OCI-LY7 (cell line): ENCODE data around the gene TRIP10. TPM values are rescaled to one million over a fixed set of nuclear protein-coding genes. Genes with fewer than 3 reads are reported as not detected.
A peak's percentile ranks its signal among the peaks of the same experiment; 100 is the strongest.
"Not testable (repeated sequence)": the region's sequence is repeated elsewhere in the genome, so short reads cannot be mapped to it uniquely, and the experiment has no call there.

ENCODE experiments used
- BruUV-seq: library from RNA; stranded (reverse); fragments of 400-500 nt; replicated peaks from 2 replicates; lab custom pipeline; 2021; lab: Mats Ljungman, UMichigan
- CTCF ChIA-PET: fragments of 300-600 bp; sonication (Branson Sonifier 250); formaldehyde crosslinking; loops from one replicate; lab custom pipeline; 2022; ENCODE audit warnings: antibody characterized with exemption; ENCODE audit not compliant: unreplicated experiment; lab: Charles Lee
- POLR2A ChIA-PET: fragments of 300-600 bp; sonication (Branson Sonifier 250); formaldehyde crosslinking; loops from one replicate; lab custom pipeline; 2022; ENCODE audit warnings: antibody characterized with exemption; lab: Charles Lee
- DNase-seq: peaks from one replicate; pipeline ENCODE4 v3.0.0-alpha.2; 2015; ENCODE audit warnings: low spot score
- H2AFZ ChIP-seq: fragments of 200-600 bp; sonication (generic), shearing (Covaris generic); 2 replicates; pipeline ENCODE4 v1.6.1; 2014; ENCODE audit warnings: mild to moderate bottlenecking, antibody characterized with exemption, low read length, moderate library complexity
- H3K27ac ChIP-seq: fragments of 200-600 bp; sonication (generic); 2 replicates; pipeline ENCODE4 v1.5.1; 2014; ENCODE audit warnings: mixed run types, low read depth, mild to moderate bottlenecking, moderate library complexity, low read length, inconsistent platforms; ENCODE audit not compliant: poor library complexity, severe bottlenecking
- H3K36me3 ChIP-seq: fragments of 200-600 bp; sonication (generic); 2 replicates; pipeline ENCODE4 v1.6.1; 2014; ENCODE audit warnings: mild to moderate bottlenecking, antibody characterized with exemption, low read length, moderate library complexity, mixed read lengths; ENCODE audit not compliant: insufficient read depth
- H3K4me1 ChIP-seq: fragments of 200-600 bp; sonication (generic); 2 replicates; pipeline ENCODE4 v1.5.1; 2014; ENCODE audit warnings: mild to moderate bottlenecking, low read length; ENCODE audit not compliant: insufficient read depth, poor library complexity, severe bottlenecking
- H3K4me2 ChIP-seq: fragments of 200-600 bp; sonication (generic); 2 replicates; pipeline ENCODE4 v1.6.1; 2014; ENCODE audit warnings: mild to moderate bottlenecking, low read length
- H3K4me3 ChIP-seq: fragments of 200-600 bp; sonication (generic); 2 replicates; pipeline ENCODE4 v1.5.1; 2014; ENCODE audit warnings: mild to moderate bottlenecking, low read depth, low read length; ENCODE audit not compliant: poor library complexity, severe bottlenecking
- H3K79me2 ChIP-seq: fragments of 200-600 bp; sonication (generic); 2 replicates; pipeline ENCODE4 v1.6.1; 2016; ENCODE audit warnings: low read depth, mild to moderate bottlenecking, low read length, moderate library complexity, mixed read lengths; ENCODE audit not compliant: insufficient read depth
- H3K9me2 ChIP-seq: fragments of 200-600 bp; sonication (generic); 2 replicates; pipeline ENCODE4 v1.6.1; 2016; ENCODE audit warnings: mild to moderate bottlenecking, low read length, mixed read lengths; ENCODE audit not compliant: insufficient read depth
- H3K9me3 ChIP-seq: fragments of 200-600 bp; sonication (generic); 2 replicates; pipeline ENCODE4 v1.6.1; 2014; ENCODE audit warnings: mild to moderate bottlenecking, mixed run types, low read length, mixed read lengths
- H4K20me1 ChIP-seq: fragments of 200-600 bp; sonication (generic); 2 replicates; pipeline ENCODE4 v1.6.1; 2014; ENCODE audit warnings: mild to moderate bottlenecking, antibody characterized with exemption, low read length, moderate library complexity, mixed read lengths; ENCODE audit not compliant: insufficient read depth
- EZH2phosphoT487 ChIP-seq: fragments of 200-600 bp; sonication (generic); IDR thresholded peaks from 2 replicates; pipeline ENCODE4 v1.6.1; 2018; ENCODE audit warnings: low read depth, borderline replicate concordance, mild to moderate bottlenecking, mixed run types, antibody characterized with exemption, low read length, moderate library complexity, mixed read lengths
- intact Hi-C: fragments of 100-400 bp; cut with micrococcal nuclease; formaldehyde crosslinking; loops from one replicate; pipeline ENCODE4 v1.10.0; 2022; ENCODE audit not compliant: unreplicated experiment
- total RNA-seq, 2 experiments: library from RNA; depleted of rRNA in 1 of 2; stranded (reverse); fragments of >200 nt in 1 of 2; shearing (Covaris generic) in 1 of 2; gene quantifications; 2 replicates each; pipeline ENCODE4 v1.2.3, GENCODE V29; 2014 to 2022
- TF ChIP-seq, protein P1 (sequence below): fragments of 200-600 bp; sonication (generic); conservative IDR thresholded peaks from 2 replicates; pipeline ENCODE4 v1.5.1; 2014; ENCODE audit warnings: mild to moderate bottlenecking, antibody characterized with exemption, low read length, moderate library complexity, mixed read lengths

The TRIP10 gene
- total RNA-seq, 2 experiments from 2014 or later = 16.1 to 19.9 TPM

DNA sequence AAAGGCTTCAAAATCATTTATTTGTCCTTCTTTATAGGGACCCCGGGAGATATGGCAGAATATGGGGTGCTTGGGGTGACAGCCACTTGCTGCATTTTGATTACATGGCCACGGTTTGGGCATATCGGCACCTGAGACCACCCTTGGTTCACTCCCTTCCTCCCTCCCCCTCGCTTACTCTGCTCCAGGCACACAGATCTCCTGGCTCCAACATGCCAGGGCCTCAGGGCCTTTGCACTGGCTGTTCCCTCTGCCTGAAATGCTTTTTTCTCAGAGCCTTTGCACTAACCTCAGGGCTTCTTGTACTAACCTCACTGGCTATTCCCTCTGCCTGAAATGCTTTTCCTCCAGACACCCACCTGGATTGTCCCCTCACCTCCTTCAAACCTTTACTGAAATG lies 56.8 kb downstream of the TRIP10 start:
- H3K9me3 ChIP-seq = no peaks in the 10 kb centered on the region; the same call in 1 of the 2 replicates
- BruUV-seq = no TSS peak
- peaks cover 57% of the 10 kb centered on the region for H3K36me3 ChIP-seq
- intact Hi-C loops = no loop called here
- no peaks in the 10 kb centered on the region for H4K20me1 ChIP-seq
- peaks cover 89% of the 10 kb centered on the region for H3K79me2 ChIP-seq
- peaks cover 52% of the 10 kb centered on the region for H3K4me1 ChIP-seq
- TF ChIP-seq, protein P1, sequence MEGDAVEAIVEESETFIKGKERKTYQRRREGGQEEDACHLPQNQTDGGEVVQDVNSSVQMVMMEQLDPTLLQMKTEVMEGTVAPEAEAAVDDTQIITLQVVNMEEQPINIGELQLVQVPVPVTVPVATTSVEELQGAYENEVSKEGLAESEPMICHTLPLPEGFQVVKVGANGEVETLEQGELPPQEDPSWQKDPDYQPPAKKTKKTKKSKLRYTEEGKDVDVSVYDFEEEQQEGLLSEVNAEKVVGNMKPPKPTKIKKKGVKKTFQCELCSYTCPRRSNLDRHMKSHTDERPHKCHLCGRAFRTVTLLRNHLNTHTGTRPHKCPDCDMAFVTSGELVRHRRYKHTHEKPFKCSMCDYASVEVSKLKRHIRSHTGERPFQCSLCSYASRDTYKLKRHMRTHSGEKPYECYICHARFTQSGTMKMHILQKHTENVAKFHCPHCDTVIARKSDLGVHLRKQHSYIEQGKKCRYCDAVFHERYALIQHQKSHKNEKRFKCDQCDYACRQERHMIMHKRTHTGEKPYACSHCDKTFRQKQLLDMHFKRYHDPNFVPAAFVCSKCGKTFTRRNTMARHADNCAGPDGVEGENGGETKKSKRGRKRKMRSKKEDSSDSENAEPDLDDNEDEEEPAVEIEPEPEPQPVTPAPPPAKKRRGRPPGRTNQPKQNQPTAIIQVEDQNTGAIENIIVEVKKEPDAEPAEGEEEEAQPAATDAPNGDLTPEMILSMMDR = no peak
- no peak for TF ChIP-seq EZH2phosphoT487
- no peak for DNase-seq
- no peaks in the 10 kb centered on the region for H3K9me2 ChIP-seq
- no peak overlapping the region for H2AFZ ChIP-seq
- peak overlapping the region; percentile 43 for H3K27ac ChIP-seq
- H3K4me2 ChIP-seq = 0 out of 2 replicates have a peak overlapping the region, but pooled peaks have one; percentile 17
- ChIA-PET POLR2A (interaction anchor here (0.6 kb wide), 1 partner anchor 13 kb away, joined by 4 read pairs; no protein-coding TSS in a partner anchor), CTCF (interaction anchor here (0.6 kb wide), 1 partner anchor 21 kb away, joined by 3 read pairs; no protein-coding TSS in a partner anchor)
- H3K4me3 ChIP-seq = no peak overlapping the region

DNA sequence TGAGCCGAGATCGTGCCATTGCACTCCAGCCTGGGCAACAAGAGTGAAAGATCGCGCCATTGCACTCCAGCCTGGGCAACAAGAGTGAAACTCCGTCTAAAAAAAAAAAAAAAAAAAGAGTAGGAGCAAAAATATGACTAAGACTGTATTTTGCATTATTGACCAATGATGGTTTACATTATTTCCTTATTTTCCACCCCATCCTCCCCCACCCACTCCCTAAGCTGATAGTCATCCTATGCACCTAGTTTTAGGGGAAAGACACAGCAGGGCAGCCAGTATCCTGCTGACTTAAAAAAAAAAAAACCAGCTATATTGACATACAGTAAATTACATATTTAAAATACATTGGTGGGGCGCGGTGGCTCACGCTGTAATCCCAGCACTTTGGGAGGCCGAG lies 58.2 kb downstream of the TRIP10 start:
- H4K20me1 ChIP-seq = no peaks in the 10 kb centered on the region
- no TSS peak for BruUV-seq
- H2AFZ ChIP-seq = no peak overlapping the region
- H3K9me2 ChIP-seq = no peaks in the 10 kb centered on the region
- no peak overlapping the region for H3K4me3 ChIP-seq
- peak overlapping the region; percentile 17 for H3K4me2 ChIP-seq
- H3K79me2 ChIP-seq = peaks cover 77% of the 10 kb centered on the region
- ChIA-PET POLR2A (interaction anchor here (0.9 to 1.2 kb wide), 2 partner anchors 10 to 25 kb away, joined by 4 to 5 read pairs; partner anchors contain the start of gene VAV1), CTCF (no interaction called here)
- H3K36me3 ChIP-seq = peaks cover 43% of the 10 kb centered on the region
- H3K4me1 ChIP-seq = peaks cover 57% of the 10 kb centered on the region
- peak overlapping the region; percentile 43 for H3K27ac ChIP-seq
- H3K9me3 ChIP-seq = no peaks in the 10 kb centered on the region; the same call in 1 of the 2 replicates
- DNase-seq = no peak
- TF ChIP-seq, protein P1 = no peak
- no peak for TF ChIP-seq EZH2phosphoT487
- intact Hi-C loops = no loop called here

GRCh38 chr19:6800160-6800790 lies 60.8 kb downstream of the TRIP10 start:
- POLR2A ChIA-PET = interaction anchor here (1.2 to 2.5 kb wide), 2 partner anchors 12 to 27 kb away, joined by 3 to 21 read pairs; partner anchors contain the start of gene VAV1
- peaks cover 78% of the 10 kb centered on the region for H3K79me2 ChIP-seq
- H2AFZ ChIP-seq, BruUV-seq, DNase-seq, intact Hi-C loops, H3K9me2 ChIP-seq, H4K20me1 ChIP-seq, H3K9me3 ChIP-seq: not testable (repeated sequence)
- peak overlapping the region; percentile 94 for H3K27ac ChIP-seq
- H3K36me3 ChIP-seq = peaks cover 31% of the 10 kb centered on the region
- CTCF ChIA-PET = interaction anchor here (0.9 to 1.4 kb wide), 2 partner anchors 8 to 28 kb away, joined by 4 read pairs; partner anchors contain the start of gene VAV1
- peaks cover 76% of the 10 kb centered on the region for H3K4me1 ChIP-seq
- peak overlapping the region; percentile 66 for H3K4me3 ChIP-seq
- peak overlapping the region; percentile 88 for H3K4me2 ChIP-seq
